TTC549 (cell line): Measurements from ENCODE around the gene KLRF2.

ENCODE experiments used
- FAIRE-seq: peaks from 2 replicates; lab custom pipeline; 2012; peaks lifted over from hg19 to GRCh38; lab: Jason Lieb, UNC

KLRF2 gene

DNA sequence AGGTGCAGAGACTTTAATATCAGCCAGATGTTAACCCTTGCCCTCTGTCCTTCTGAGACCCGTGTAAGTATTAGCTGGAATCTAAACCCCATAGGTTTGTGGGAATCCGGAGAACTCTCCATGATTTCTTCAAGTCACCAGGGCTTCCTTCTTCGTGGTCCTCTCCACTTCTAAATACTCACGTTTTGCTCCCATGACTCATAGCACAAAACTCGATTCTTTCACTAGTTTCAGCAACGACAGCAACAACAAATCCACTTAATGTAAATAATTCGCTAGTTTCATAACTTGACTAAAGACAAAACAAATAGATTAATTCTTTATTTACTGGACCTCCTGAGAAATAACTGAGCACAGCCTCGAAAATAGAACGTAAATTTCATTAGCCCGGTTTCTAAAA is 55.3 kb downstream of the KLRF2 start:
- no peak for FAIRE-seq

DNA sequence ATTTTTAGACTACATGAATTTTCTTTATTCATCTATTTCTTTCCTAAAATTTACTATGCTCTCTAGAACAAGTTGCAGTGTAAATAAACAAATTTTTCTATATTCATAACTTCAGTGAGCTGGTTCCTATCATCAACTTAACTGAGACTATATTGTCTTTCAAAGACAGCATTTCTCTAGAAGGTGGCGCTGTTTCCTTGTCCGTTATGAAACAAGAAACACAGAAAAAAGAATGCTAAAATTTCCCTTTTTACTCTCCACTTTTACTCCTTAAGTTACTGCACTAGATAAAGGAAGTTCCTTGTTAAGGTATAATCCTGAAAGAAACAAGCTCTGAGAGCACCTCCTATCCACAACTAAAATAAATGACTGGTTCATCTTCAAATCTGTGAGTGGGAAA is 59.1 kb downstream of the KLRF2 start:
- peak; percentile 61 for FAIRE-seq

- no peak for FAIRE-seq
These were observed 60.5 kb downstream of the KLRF2 start for GRCh38 chr12:9941838-9942237.

- FAIRE-seq: no peak
These were observed 62.0 kb downstream of the KLRF2 start for GRCh38 chr12:9943240-9943639.

DNA sequence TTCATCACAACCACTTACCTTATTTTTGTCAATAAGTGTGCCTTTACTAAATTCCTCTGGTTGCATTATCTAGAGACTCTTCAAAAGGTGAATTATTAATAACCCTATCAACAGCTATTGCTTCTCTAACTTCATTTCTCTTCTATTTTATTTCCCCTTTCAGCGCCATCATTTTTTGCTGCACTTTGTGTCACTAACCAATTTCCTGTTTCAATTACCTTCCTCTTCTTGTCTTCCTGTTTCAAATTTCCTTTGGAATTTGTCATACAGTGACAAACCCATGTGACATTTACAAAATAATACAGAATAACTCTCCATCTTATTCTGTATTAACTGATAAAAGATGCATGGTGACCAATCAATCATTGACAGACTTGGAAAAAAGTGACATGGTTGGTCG is 63.1 kb downstream of the KLRF2 start:
- FAIRE-seq: no peak
